GM12892 (cell line): Measurements from ENCODE around the gene METAP1.

ENCODE experiments used
- POLR2A ChIP-seq: IDR thresholded peaks from 2 replicates; pipeline ENCODE4 v1.6.1; 2011; ENCODE audit warnings: low read depth, low read length, control low read depth
- TAF1 ChIP-seq: IDR thresholded peaks from 2 replicates; pipeline ENCODE4 v1.6.1; 2011; ENCODE audit warnings: low read depth, mild to moderate bottlenecking, control low read depth, low read length, borderline replicate concordance

GRCh38 chr4:98955229-98955628 is 40.3 kb upstream of the METAP1 start:
- no peak for TF ChIP-seq POLR2A
- no peak for TF ChIP-seq TAF1
